Lower lobe of right lung (tissue), 2 donors: ENCODE measurements around the gene KL. TPM values are rescaled to one million over a fixed set of nuclear protein-coding genes. Genes with fewer than 3 reads are reported as not detected.

Source experiments
- ATAC-seq, 2 donors: fragments of 200-7000 bp; cut with Tn5 transposase; one replicate each; pipeline ENCODE4 v1.9.1; 2020 to 2022; ENCODE audit warnings: mild to moderate bottlenecking in 2 of 2, moderate library complexity in 2 of 2
- DNase-seq: peaks from one replicate; pipeline ENCODE4 v3.0.0-alpha.2; 2020
- H3K27ac ChIP-seq: fragments of 200-600 bp; one replicate; pipeline ENCODE4 v1.8.0; 2022
- H3K27me3 ChIP-seq: fragments of 200-600 bp; one replicate; pipeline ENCODE4 v1.8.0; 2022; ENCODE audit warnings: low read depth
- H3K36me3 ChIP-seq: fragments of 200-600 bp; one replicate; pipeline ENCODE4 v1.8.0; 2022; ENCODE audit warnings: mild to moderate bottlenecking
- H3K4me1 ChIP-seq: fragments of 200-600 bp; one replicate; pipeline ENCODE4 v1.8.0; 2022
- H3K4me3 ChIP-seq: fragments of 200-600 bp; one replicate; pipeline ENCODE4 v1.8.0; 2022; ENCODE audit warnings: mild to moderate bottlenecking
- H3K9me3 ChIP-seq: fragments of 200-600 bp; one replicate; pipeline ENCODE4 v1.8.0; 2022
- CTCF ChIP-seq: fragments of 200-600 bp; IDR thresholded peaks from one replicate; pipeline ENCODE4 v1.8.0; 2022; ENCODE audit warnings: antibody characterized with exemption, mild to moderate bottlenecking
- intact Hi-C: fragments of 100-400 bp; cut with DNase I; formaldehyde crosslinking; loops from one replicate; pipeline ENCODE4 v1.11.0; 2022
- total RNA-seq: library from RNA; stranded (reverse); fragmentation: NEBNext Ultra II Directional; extraction: Animal tissue kit (Norgen Biotek cat#: 25700); gene quantifications from one replicate; pipeline ENCODE4 v1.2.1, GENCODE V29; 2021
- donor health status: DM: no; HTN: yes; CAD: no; lungs with severe emphysema.

Gene KL
- total RNA-seq, 1 donor from 2014 or later: 14.7 TPM

GRCh38 chr13:32989942-32990341 is 26.3 kb upstream of the KL start:
- Histone ChIP-seq H3K27me3 (no peaks in the 10 kb centered on the region), H3K4me1 (no peaks in the 10 kb centered on the region), H3K4me3 (no peak overlapping the region), H3K27ac (no peak overlapping the region), H3K36me3 (no peaks in the 10 kb centered on the region), H3K9me3 (peaks cover 8% of the 10 kb centered on the region)
- no peak for TF ChIP-seq CTCF
- ATAC-seq (no peak), DNase-seq (no peak)
- intact Hi-C loops: no loop called here

GRCh38 chr13:32993145-32993544 is 23.1 kb upstream of the KL start:
- no peak for DNase-seq
- Histone ChIP-seq H3K9me3 (no peaks in the 10 kb centered on the region), H3K4me3 (no peak overlapping the region), H3K4me1 (no peaks in the 10 kb centered on the region), H3K36me3 (no peaks in the 10 kb centered on the region), H3K27ac (no peak overlapping the region), H3K27me3 (no peaks in the 10 kb centered on the region)
- intact Hi-C loops: no loop called here
- no peak for TF ChIP-seq CTCF
- no peak for ATAC-seq

GRCh38 chr13:32997399-32997798 is 18.8 kb upstream of the KL start:
- H3K27me3 ChIP-seq: no peaks in the 10 kb centered on the region
- H3K36me3 ChIP-seq: no peaks in the 10 kb centered on the region
- no peak for TF ChIP-seq CTCF
- ATAC-seq (no peak), DNase-seq (no peak)
- H3K9me3 ChIP-seq: no peaks in the 10 kb centered on the region
- H3K4me3 ChIP-seq: no peak overlapping the region
- no peaks in the 10 kb centered on the region for H3K4me1 ChIP-seq
- no peak overlapping the region for H3K27ac ChIP-seq
- intact Hi-C loops: no loop called here

GRCh38 chr13:32998966-32999365 is 17.3 kb upstream of the KL start:
- no peaks in the 10 kb centered on the region for H3K36me3 ChIP-seq
- H3K27ac ChIP-seq: no peak overlapping the region
- TF ChIP-seq CTCF: no peak
- no peak for DNase-seq
- H3K27me3 ChIP-seq: no peaks in the 10 kb centered on the region
- no peak for ATAC-seq
- no peaks in the 10 kb centered on the region for H3K9me3 ChIP-seq
- H3K4me1 ChIP-seq: peaks cover 8% of the 10 kb centered on the region
- no peak overlapping the region for H3K4me3 ChIP-seq
- intact Hi-C loops: no loop called here

- Histone ChIP-seq H3K27me3 (no peaks in the 10 kb centered on the region), H3K9me3 (no peaks in the 10 kb centered on the region), H3K27ac (no peak overlapping the region), H3K4me1 (peaks cover 14% of the 10 kb centered on the region), H3K36me3 (no peaks in the 10 kb centered on the region), H3K4me3 (no peak overlapping the region)
- ATAC-seq (no peak), DNase-seq (no peak)
- TF ChIP-seq CTCF: no peak
- intact Hi-C loops: no loop called here
These were observed 15.9 kb upstream of the KL start for GRCh38 chr13:33000365-33000764.

- intact Hi-C loops: no loop called here
- H3K4me1 ChIP-seq: peaks cover 14% of the 10 kb centered on the region
- no peak for TF ChIP-seq CTCF
- no peaks in the 10 kb centered on the region for H3K27me3 ChIP-seq
- no peak for DNase-seq
- no peak overlapping the region for H3K4me3 ChIP-seq
- peak overlapping the region; percentile 82 for H3K27ac ChIP-seq
- H3K9me3 ChIP-seq: peaks cover 14% of the 10 kb centered on the region
- H3K36me3 ChIP-seq: no peaks in the 10 kb centered on the region
- no peak for ATAC-seq
These were observed 12.7 kb upstream of the KL start for GRCh38 chr13:33003458-33004019.
